Common myeloid progenitor, CD34-positive (primary cell): ENCODE results near the gene SPCS1.
A peak's percentile ranks its signal among the peaks of the same experiment; 100 is the strongest.

ENCODE experiments used
- CTCF ChIA-PET: fragments of 350-600 bp; sonication (Branson Sonifier 250); formaldehyde crosslinking; loops from one replicate; lab custom pipeline; 2021; ENCODE audit warnings: antibody characterized with exemption; lab: Charles Lee
- POLR2A ChIA-PET: fragments of 350-600 bp; sonication (Branson Sonifier 250); formaldehyde crosslinking; loops from one replicate; lab custom pipeline; 2021; ENCODE audit warnings: antibody characterized with exemption; lab: Charles Lee
- DNase-seq, 3 donors: peaks; one replicate each; pipeline versions ENCODE4 v3.0.0 to v3.0.0-alpha.2; 2013
- H3K27ac ChIP-seq, 2 experiments: 1 replicate in 1 of 2; 2 replicates in 1 of 2; pipeline ENCODE4 v1.7.0; 2013; ENCODE audit warnings: inconsistent platforms in 2 of 2, low read length in 2 of 2, mild to moderate bottlenecking in 2 of 2, low read depth in 1 of 2, moderate library complexity in 1 of 2; ENCODE audit not compliant: severe bottlenecking in 2 of 2, insufficient read depth in 1 of 2, poor library complexity in 1 of 2
- H3K27me3 ChIP-seq, 5 experiments: replicated peaks in 2 of 5; 1 replicate in 3 of 5; 2 replicates in 2 of 5; pipeline versions ENCODE4 v1.6.1 to v1.7.0; 2013; ENCODE audit warnings: low read length in 4 of 5, mild to moderate bottlenecking in 2 of 5, moderate library complexity in 2 of 5, inconsistent platforms in 1 of 5; ENCODE audit not compliant: insufficient read depth in 5 of 5, control insufficient read depth in 4 of 5
- H3K36me3 ChIP-seq, 4 experiments: 1 replicate in 2 of 4; 2 replicates in 2 of 4; pipeline versions ENCODE4 v1.6.1 to v1.7.0; 2013; ENCODE audit warnings: low read length in 3 of 4, control low read depth in 1 of 4, mild to moderate bottlenecking in 1 of 4; ENCODE audit not compliant: control insufficient read depth in 4 of 4, insufficient read depth in 4 of 4
- H3K4me1 ChIP-seq, 4 experiments: 1 replicate in 3 of 4; 2 replicates in 1 of 4; pipeline versions ENCODE4 v1.6.1 to v1.7.1; 2013; ENCODE audit warnings: low read length in 3 of 4, mild to moderate bottlenecking in 3 of 4, control low read depth in 1 of 4, inconsistent platforms in 1 of 4, moderate library complexity in 1 of 4; ENCODE audit not compliant: control insufficient read depth in 4 of 4, insufficient read depth in 4 of 4; ENCODE audit errors: control extremely low read depth in 1 of 4
- H3K4me3 ChIP-seq, 7 experiments: 1 replicate in 4 of 7; 2 replicates in 3 of 7; pipeline versions ENCODE4 v1.5.1 to v1.7.0; 2013; ENCODE audit warnings: mild to moderate bottlenecking in 7 of 7, low read length in 6 of 7, moderate library complexity in 6 of 7, inconsistent platforms in 2 of 7, low read depth in 2 of 7, control low read depth in 1 of 7; ENCODE audit not compliant: insufficient read depth in 4 of 7, control insufficient read depth in 1 of 7; ENCODE audit errors: extremely low read depth in 1 of 7
- H3K9me3 ChIP-seq, 5 experiments: 1 replicate in 4 of 5; 2 replicates in 1 of 5; pipeline versions ENCODE4 v1.6.1 to v1.7.1; 2013; ENCODE audit warnings: low read length in 4 of 5, mild to moderate bottlenecking in 2 of 5, inconsistent platforms in 1 of 5, low read depth in 1 of 5, moderate library complexity in 1 of 5; ENCODE audit not compliant: control insufficient read depth in 4 of 5, insufficient read depth in 2 of 5; ENCODE audit errors: control extremely low read depth in 1 of 5
- WGBS: methylation state at CpG from one replicate; pipeline ENCODE4 v1.1.5; 2013; ENCODE audit not compliant: insufficient coverage; 5-methylcytosine and 5-hydroxymethylcytosine counted together

Gene SPCS1

GRCh38 chr3:52752045-52752660 lies 46.2 kb downstream of the SPCS1 start:
- H3K27me3 ChIP-seq, result no peaks in the 10 kb centered on the region
- CTCF ChIA-PET, result interaction anchor here (1.2 to 1.9 kb wide), 2 partner anchors 69 to 103 kb away, joined by 3 to 4 read pairs; no protein-coding TSS in a partner anchor
- no peak overlapping the region for H3K4me3 ChIP-seq
- no peak overlapping the region for H3K27ac ChIP-seq
- peaks cover 0 to 8% (median 5%) of the 10 kb centered on the region in 4 experiments for H3K4me1 ChIP-seq
- DNase-seq, result peak in 2 of 3 donors; percentile 36 to 54
- peaks cover 0 to 3% (median 0%) of the 10 kb centered on the region in 5 experiments for H3K9me3 ChIP-seq
- POLR2A ChIA-PET, result no interaction called here
- peaks cover 24 to 78% (median 47%) of the 10 kb centered on the region in 4 experiments for H3K36me3 ChIP-seq
- 100% methylated on average over 2 of the region's 3 CpGs for WGBS

DNA sequence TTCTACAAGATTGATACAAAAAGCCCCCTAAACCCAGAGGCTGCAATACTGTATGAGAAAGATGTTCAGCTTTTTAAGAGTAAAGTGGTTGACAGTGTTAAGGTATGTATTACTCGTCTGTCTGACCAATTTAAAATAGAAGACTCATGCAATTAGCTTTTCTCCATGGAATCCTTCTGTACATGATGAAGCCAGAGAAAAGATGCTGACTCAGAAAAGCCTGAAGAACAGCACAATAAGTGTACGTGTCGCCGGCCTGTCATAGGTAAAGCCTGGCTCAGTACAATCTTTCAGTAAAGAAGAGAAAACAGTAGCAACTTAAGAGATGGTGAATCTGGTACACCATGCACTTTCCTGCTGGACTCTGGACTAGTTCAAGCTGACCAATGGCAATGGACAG lies 48.5 kb downstream of the SPCS1 start:
- POLR2A ChIA-PET, result no interaction called here
- Histone ChIP-seq H3K27ac (no peak overlapping the region), H3K36me3 (peaks cover 29 to 81% (median 42%) of the 10 kb centered on the region in 4 experiments), H3K4me3 (no peak overlapping the region), H3K9me3 (peaks cover 0 to 3% (median 0%) of the 10 kb centered on the region in 5 experiments), H3K27me3 (no peaks in the 10 kb centered on the region), H3K4me1 (peaks cover 0 to 8% (median 5%) of the 10 kb centered on the region in 4 experiments)
- DNase-seq, result no peak
- CTCF ChIA-PET, result interaction anchor here (1.5 kb wide), 1 partner anchor 12 kb away, joined by 6 read pairs; no protein-coding TSS in a partner anchor
- 98% methylated on average over 3 of the region's 4 CpGs for WGBS

DNA sequence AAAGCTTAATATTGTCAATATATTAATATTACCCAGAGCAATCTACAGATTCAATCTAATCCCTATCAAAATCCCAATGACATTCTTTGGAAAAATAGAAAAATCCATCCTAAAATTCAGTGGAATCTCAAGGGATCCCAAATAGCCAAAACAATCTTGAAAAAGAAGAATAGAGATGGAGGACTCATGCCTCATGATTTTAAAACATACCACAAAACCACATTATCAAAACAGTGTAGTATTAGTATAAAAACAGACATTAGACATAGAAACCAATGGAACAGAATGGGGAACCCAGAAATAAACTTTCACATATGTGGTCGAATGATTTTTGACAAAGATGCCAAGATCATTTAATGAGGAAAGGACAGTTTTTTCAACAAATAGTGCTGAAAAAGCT lies 50.2 kb downstream of the SPCS1 start:
- POLR2A ChIA-PET, result no interaction called here
- no CpG with 5 or more reads among the region's 1 CpG for WGBS
- Histone ChIP-seq H3K9me3 (peaks cover 0 to 3% (median 0%) of the 10 kb centered on the region in 5 experiments), H3K36me3 (peaks cover 23 to 75% (median 40%) of the 10 kb centered on the region in 4 experiments), H3K4me1 (peaks cover 0 to 8% (median 5%) of the 10 kb centered on the region in 4 experiments), H3K27me3 (no peaks in the 10 kb centered on the region), H3K27ac (no peak overlapping the region), H3K4me3 (no peak overlapping the region)
- no peak for DNase-seq
- CTCF ChIA-PET, result no interaction called here
